IMR-90 (cell line): ENCODE measurements around the gene GAS6. TPM values are rescaled to one million over a fixed set of nuclear protein-coding genes. Genes with fewer than 3 reads are reported as not detected.
"Not testable (repeated sequence)": the region's sequence is repeated elsewhere in the genome, so short reads cannot be mapped to it uniquely, and the experiment has no call there.

Experiments
- ATAC-seq: fragments of 200-7000 bp; cut with Tn5 transposase; 2 replicates; pipeline ENCODE4 v1.9.1; 2020; ENCODE audit warnings: low read depth, mild to moderate bottlenecking, moderate library complexity
- BruUV-seq: library from RNA; stranded (reverse); fragments of 400-500 nt; replicated peaks from 2 replicates; lab custom pipeline; 2021; lab: Mats Ljungman, UMichigan
- CTCF ChIA-PET: fragments of 300-600 bp; formaldehyde crosslinking; extraction: SDS; loops from one replicate; lab custom pipeline; 2021; ENCODE audit warnings: antibody characterized with exemption; lab: Yijun Ruan, JAX
- POLR2A ChIA-PET: fragments of 300-600 bp; sonication (Branson Sonifier 250); formaldehyde crosslinking; loops from one replicate; lab custom pipeline; 2022; ENCODE audit warnings: antibody characterized with exemption; ENCODE audit not compliant: unreplicated experiment; lab: Charles Lee
- DNase-seq: peaks from one replicate; pipeline ENCODE4 v3.0.0; 2013
- H2AFZ ChIP-seq: replicated peaks from 2 replicates; pipeline ENCODE3; 2013; ENCODE audit warnings: low read length, mild to moderate bottlenecking; ENCODE audit not compliant: poor library complexity
- H2AK5ac ChIP-seq: 2 replicates; pipeline ENCODE4 v1.6.1; 2013; ENCODE audit warnings: low read depth, low read length, inconsistent platforms
- H2AK9ac ChIP-seq: replicated peaks from 2 replicates; pipeline ENCODE3; 2013; ENCODE audit warnings: mild to moderate bottlenecking, low read depth, low read length, moderate library complexity; ENCODE audit not compliant: poor library complexity
- H2BK120ac ChIP-seq: 2 replicates; pipeline ENCODE4 v1.6.1; 2013; ENCODE audit warnings: low read depth, low read length, inconsistent platforms
- H2BK15ac ChIP-seq: 3 replicates; pipeline ENCODE4 v1.6.1; 2013; ENCODE audit warnings: low read depth, low read length, inconsistent platforms
- H2BK20ac ChIP-seq: 2 replicates; pipeline ENCODE4 v1.6.1; 2013; ENCODE audit warnings: low read depth, mild to moderate bottlenecking, inconsistent platforms, low read length, moderate library complexity
- H2BK5ac ChIP-seq: 2 replicates; pipeline ENCODE4 v1.6.1; 2013; ENCODE audit warnings: mild to moderate bottlenecking, low read depth, low read length, inconsistent platforms; ENCODE audit not compliant: poor library complexity, severe bottlenecking
- H3K14ac ChIP-seq: replicated peaks from 2 replicates; pipeline ENCODE4 v1.6.1; 2013; ENCODE audit warnings: low read depth, low read length, inconsistent platforms
- H3K18ac ChIP-seq: 2 replicates; pipeline ENCODE4 v1.6.1; 2013; ENCODE audit warnings: low read depth, low read length, control low read depth
- H3K23ac ChIP-seq: 2 replicates; pipeline ENCODE4 v1.6.1; 2013; ENCODE audit warnings: low read depth, low read length, inconsistent platforms
- H3K27ac ChIP-seq: 2 replicates; pipeline ENCODE4 v1.5.1; 2013; ENCODE audit warnings: mild to moderate bottlenecking, control low read depth, low read length; ENCODE audit not compliant: insufficient read depth
- H3K27me3 ChIP-seq: 2 replicates; pipeline ENCODE4 v1.6.1; 2013; ENCODE audit warnings: low read length; ENCODE audit not compliant: control insufficient read depth, insufficient read depth
- H3K36me3 ChIP-seq: 2 replicates; pipeline ENCODE4 v1.6.1; 2013; ENCODE audit warnings: low read length, mixed read lengths; ENCODE audit not compliant: control insufficient read depth, insufficient read depth
- H3K4ac ChIP-seq: 2 replicates; pipeline ENCODE4 v1.6.1; 2013; ENCODE audit warnings: low read depth, low read length, inconsistent platforms
- H3K4me1 ChIP-seq: 2 replicates; pipeline ENCODE4 v1.6.1; 2013; ENCODE audit warnings: low read length, mixed read lengths; ENCODE audit not compliant: control insufficient read depth, insufficient read depth
- H3K4me2 ChIP-seq: 2 replicates; pipeline ENCODE4 v1.6.1; 2013; ENCODE audit warnings: low read depth, mild to moderate bottlenecking, control low read depth, low read length, moderate library complexity
- H3K4me3 ChIP-seq: 2 replicates; pipeline ENCODE4 v1.5.1; 2013; ENCODE audit warnings: low read depth, mild to moderate bottlenecking, control low read depth, low read length, moderate library complexity; ENCODE audit not compliant: insufficient read depth
- H3K56ac ChIP-seq: 2 replicates; pipeline ENCODE4 v1.6.1; 2013; ENCODE audit warnings: low read length, inconsistent platforms; ENCODE audit not compliant: insufficient read depth; ENCODE audit errors: extremely low read depth
- H3K79me1 ChIP-seq, 2 experiments: 2 replicates each; pipeline ENCODE4 v1.6.1; 2013; ENCODE audit warnings: low read length in 2 of 2, inconsistent platforms in 1 of 2, low read depth in 1 of 2
- H3K9ac ChIP-seq: 2 replicates; pipeline ENCODE4 v1.6.1; 2013; ENCODE audit warnings: low read depth, low read length, control low read depth
- H3K9me1 ChIP-seq: 2 replicates; pipeline ENCODE4 v1.6.1; 2013; ENCODE audit warnings: low read length, inconsistent platforms; ENCODE audit not compliant: insufficient read depth
- H3K9me3 ChIP-seq: 2 replicates; pipeline ENCODE4 v1.6.1; 2013; ENCODE audit warnings: low read length; ENCODE audit not compliant: control insufficient read depth, insufficient read depth
- H4K20me1 ChIP-seq: 2 replicates; pipeline ENCODE4 v1.6.1; 2013; ENCODE audit warnings: low read length, inconsistent platforms; ENCODE audit not compliant: insufficient read depth
- H4K5ac ChIP-seq: 2 replicates; pipeline ENCODE4 v1.6.1; 2013; ENCODE audit warnings: mild to moderate bottlenecking, low read depth, low read length, control low read depth
- H4K8ac ChIP-seq, 2 experiments: 2 replicates each; pipeline ENCODE4 v1.6.1; 2013; ENCODE audit warnings: low read depth in 2 of 2, low read length in 2 of 2, control low read depth in 1 of 2, inconsistent platforms in 1 of 2
- H4K91ac ChIP-seq: 2 replicates; pipeline ENCODE4 v1.6.1; 2013; ENCODE audit warnings: low read depth, low read length, inconsistent platforms; ENCODE audit not compliant: insufficient read depth
- BHLHE40 ChIP-seq: fragments of 150-350 bp; IDR thresholded peaks from 2 replicates; pipeline ENCODE4 v1.6.1; 2016; ENCODE audit warnings: mild to moderate bottlenecking, low read depth, low read length
- WGBS, 2 experiments: methylation state at CpG; one replicate each; pipeline versions ENCODE4 v1.1.5 to v1.1.7; 2013; ENCODE audit warnings: missing lambda C conversion rate in 2 of 2; ENCODE audit not compliant: insufficient read length in 1 of 2; ENCODE audit errors: extremely low coverage in 2 of 2; 5-methylcytosine and 5-hydroxymethylcytosine counted together
- dilution Hi-C: fragments of 300-500 bp; cut with HindIII; formaldehyde crosslinking; loops from one replicate; pipeline ENCODE4 v1.14.3; 2018; ENCODE audit warnings: low sequenced_read_pairs; ENCODE audit not compliant: unreplicated experiment
- in situ Hi-C: fragments of 300-500 bp; cut with MboI; formaldehyde crosslinking; loops from 3 replicates; pipeline ENCODE4 v1.14.3; 2019; ENCODE audit warnings: low sequenced_read_pairs, inconsistent platforms, mixed read lengths
- intact Hi-C: fragments of 100-400 bp; cut with micrococcal nuclease; formaldehyde crosslinking; loops from 2 replicates; pipeline ENCODE4 v1.10.0; 2022
- polyA plus RNA-seq, 3 experiments: library from polyadenylated mRNA; depleted of rRNA; stranded (reverse); fragments of >200 nt; gene quantifications; 2 replicates each; pipeline ENCODE4 v1.2.3, GENCODE V29; 2012; ENCODE audit warnings: low replicate concordance in 1 of 3
- total RNA-seq: library from RNA; depleted of rRNA; stranded (reverse); fragments of >200 nt; gene quantifications from 2 replicates; pipeline ENCODE4 v1.2.3, GENCODE V29; 2012

GAS6 gene
- total and polyA plus RNA-seq, 2 of the 4 experiments (the other 2 are of a cell fraction): 220 to 823 TPM

GRCh38 chr13:113834496-113835200, 29.2 kb downstream of the GAS6 start (continued):
- no peak for TF ChIP-seq BHLHE40

GRCh38 chr13:113834006-113834405, 29.9 kb downstream of the GAS6 start:
- H2BK15ac ChIP-seq, H3K9me3 ChIP-seq, H3K14ac ChIP-seq, H2BK20ac ChIP-seq, dilution Hi-C loops, H3K4me2 ChIP-seq, H3K56ac ChIP-seq, H2AFZ ChIP-seq, H4K8ac ChIP-seq, H3K18ac ChIP-seq, in situ Hi-C loops, intact Hi-C loops, POLR2A ChIA-PET, H2BK5ac ChIP-seq, H2AK5ac ChIP-seq, BruUV-seq, H3K23ac ChIP-seq, H3K27me3 ChIP-seq, H3K27ac ChIP-seq, H4K91ac ChIP-seq, ATAC-seq, H3K4me3 ChIP-seq, H4K5ac ChIP-seq, H2AK9ac ChIP-seq, H3K9ac ChIP-seq, H3K4ac ChIP-seq, CTCF ChIA-PET, H2BK120ac ChIP-seq, DNase-seq: not testable (repeated sequence)
- Histone ChIP-seq H3K9me1 (peaks cover 11% of the 10 kb centered on the region; the same call in 1 of the 2 replicates), H3K4me1 (peaks cover 21% of the 10 kb centered on the region), H4K20me1 (peaks cover 29% of the 10 kb centered on the region), H3K36me3 (peaks cover 55% of the 10 kb centered on the region), H3K79me1 (peaks cover 21 to 73% of the 10 kb centered on the region in 2 experiments)
- 97% methylated on average over 8 of the region's 17 CpGs; no CpG with 5 or more reads in 1 of the 2 experiments for WGBS, 2 experiments
